Occipital lobe (tissue), 1 donor: ENCODE measurements around the gene CAPN10. TPM values are rescaled to one million over a fixed set of nuclear protein-coding genes. Genes with fewer than 3 reads are reported as not detected.

ENCODE experiments used
- total RNA-seq: library from RNA; depleted of rRNA; stranded (reverse); fragments of >200 nt; gene quantifications from one replicate; pipeline ENCODE4 v1.2.3, GENCODE V29; 2014

CAPN10 gene
- total RNA-seq, 1 donor from 2014 or later, result 27.1 TPM

Other genes with a start within 250 kb of the CAPN10 start
- 37.3 TPM for gene GPC1, start 151.1 kb upstream of the CAPN10 start, total RNA-seq
- gene ANKMY1, start 28.7 kb upstream of the CAPN10 start, total RNA-seq, result 5.6 TPM
- 8.9 TPM for gene DUSP28, start 26.4 kb upstream of the CAPN10 start, total RNA-seq
- 4.4 TPM for gene RNPEPL1, start 18.2 kb upstream of the CAPN10 start, total RNA-seq
- gene GPR35, start 38.7 kb downstream of the CAPN10 start, total RNA-seq, result 0.31 TPM
- not detected for gene AQP12B, start 96.2 kb downstream of the CAPN10 start, total RNA-seq
- not detected for gene AQP12A, start 105.1 kb downstream of the CAPN10 start, total RNA-seq
- 219 TPM for gene KIF1A, start 233.5 kb downstream of the CAPN10 start, total RNA-seq